ENCODE measurements around the gene ASAP2.

Gene ASAP2

DNA sequence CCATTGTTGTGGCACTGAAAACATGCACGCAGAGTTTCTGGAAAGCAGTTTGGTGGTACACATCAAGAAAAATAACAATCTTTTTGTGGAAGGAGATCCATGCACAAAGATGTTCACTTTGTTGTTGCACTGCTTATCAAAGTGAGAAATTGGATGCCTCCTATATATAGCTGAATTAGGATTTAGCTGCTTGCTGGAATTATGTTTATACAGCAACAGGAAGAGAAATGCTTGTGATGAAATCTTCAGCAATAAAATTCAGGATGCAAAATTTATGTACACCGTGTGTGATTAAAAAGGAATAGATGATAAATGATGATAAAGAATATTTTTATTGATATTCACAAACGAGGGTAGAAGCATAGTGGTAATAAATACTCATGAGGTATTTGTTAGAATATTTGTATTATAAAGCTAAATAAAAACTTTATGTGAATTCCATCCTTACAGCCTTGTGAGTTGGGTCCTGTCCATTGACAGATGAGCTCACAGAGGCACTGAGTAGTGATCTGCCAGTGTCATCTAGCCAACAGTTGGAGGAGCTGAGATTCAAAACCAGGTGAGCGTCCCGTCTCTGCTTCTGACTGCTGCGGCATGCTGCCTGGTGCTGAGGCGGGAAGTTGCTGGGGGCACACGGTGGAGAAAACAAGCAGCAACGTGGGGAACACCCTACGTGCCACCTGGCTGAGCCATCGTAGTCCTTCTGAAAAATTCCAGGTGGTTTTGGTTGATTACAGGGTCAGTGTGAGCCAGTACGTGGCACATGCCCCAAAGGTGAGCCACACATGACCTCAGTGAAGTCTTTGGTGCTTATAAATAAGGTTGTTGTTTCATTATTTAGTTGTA lies 80.2 kb downstream of the ASAP2 start:
- H3K14ac ChIP-seq (ENCODE audit: low read length): no peak overlapping the region
- no peak overlapping the region for H2BK120ac ChIP-seq (ENCODE audit: low read depth, low read length)
- no peak overlapping the region for H3K23ac ChIP-seq (ENCODE audit: low read depth, low read length, poor library complexity)
- no peak overlapping the region for H3K4me3 ChIP-seq (ENCODE audit: low read length in 2 of 2)
- no peak overlapping the region for H3K9ac ChIP-seq (ENCODE audit: low read depth, low read length, poor library complexity)
- no peaks in the 10 kb centered on the region for H3K9me3 ChIP-seq (replicated peaks in 1 of 2; ENCODE audit: control insufficient read depth in 2 of 2, insufficient read depth in 1 of 2, low read depth in 1 of 2, low read length in 2 of 2)
- H4K8ac ChIP-seq (ENCODE audit: low read depth, low read length): no peak overlapping the region
- peaks cover 0 to 8% of the 10 kb centered on the region in 2 donors for H3K4me1 ChIP-seq (ENCODE audit: control insufficient read depth in 2 of 2, insufficient read depth in 1 of 2, low read depth in 1 of 2, low read length in 2 of 2)
- peaks cover 3% of the 10 kb centered on the region for H3K79me1 ChIP-seq (ENCODE audit: low read depth, low read length)
- no peak overlapping the region for H2AFZ ChIP-seq (ENCODE audit: low read length)
- no peak overlapping the region for H2AK5ac ChIP-seq (ENCODE audit: low read depth, low read length)
- no peak overlapping the region for H2BK15ac ChIP-seq (ENCODE audit: low read length)
- no peak overlapping the region for H3K27ac ChIP-seq (replicated peaks; ENCODE audit: low read length)
- no peaks in the 10 kb centered on the region for H3K27me3 ChIP-seq (ENCODE audit: control insufficient read depth in 3 of 3, insufficient read depth in 3 of 3, low read depth in 1 of 3, low read length in 3 of 3)
- H2BK5ac ChIP-seq (ENCODE audit: low read length): no peak overlapping the region
- H3K4ac ChIP-seq (ENCODE audit: low read length): no peak overlapping the region
- no peak overlapping the region for H3K4me2 ChIP-seq (ENCODE audit: insufficient read depth, low read length, poor library complexity, severe bottlenecking)
- 100% methylated on average over 2 of the region's 12 CpGs for WGBS, 2 donors (ENCODE audit: extremely low coverage in 2 of 2, insufficient read length in 2 of 2, insufficient replicate concordance in 1 of 2)
- no peak for DNase-seq (ENCODE audit: low spot score)
- peaks cover 0 to 73% of the 10 kb centered on the region in 2 donors for H3K36me3 ChIP-seq (replicated peaks in 1 of 2; ENCODE audit: control insufficient read depth in 2 of 2, insufficient read depth in 2 of 2, low read length in 2 of 2)
- no peak overlapping the region for H3K18ac ChIP-seq (ENCODE audit: low read length)
- no peak overlapping the region for H4K91ac ChIP-seq (ENCODE audit: low read depth, low read length, poor library complexity)
- H2BK12ac ChIP-seq (ENCODE audit: low read length): no peak overlapping the region

DNA sequence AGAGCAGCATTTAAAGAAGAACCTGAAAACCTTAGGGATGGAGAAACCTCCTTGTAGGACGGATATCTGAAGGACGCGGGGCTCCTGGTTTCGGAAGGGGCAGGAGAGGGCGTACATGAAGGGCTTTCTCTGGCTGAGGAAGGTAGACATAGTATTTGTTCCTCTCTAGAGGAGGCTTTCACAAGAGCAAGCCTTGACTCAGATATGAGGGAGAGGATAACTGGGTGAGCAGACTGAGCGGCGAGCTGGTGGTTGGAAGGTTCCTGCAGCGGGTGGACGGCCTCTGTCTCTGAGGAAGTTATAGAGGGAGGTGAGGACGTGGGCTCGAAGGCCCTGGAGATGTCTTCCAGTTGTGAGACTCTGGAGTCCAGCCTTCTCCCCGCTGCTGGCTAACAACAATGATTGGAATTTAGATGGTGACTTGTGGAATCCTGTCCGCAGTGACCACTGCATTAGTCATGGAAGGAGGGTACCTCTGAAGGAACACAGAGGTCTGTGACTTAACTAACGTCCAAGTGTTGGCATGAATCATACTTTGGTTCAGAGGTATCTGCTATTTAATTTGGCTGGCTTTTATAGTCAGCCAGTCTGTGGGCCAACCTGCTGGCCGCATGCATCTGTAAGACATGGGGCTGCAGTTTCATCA lies 80.9 kb downstream of the ASAP2 start:
- no peak overlapping the region for H2BK12ac ChIP-seq (ENCODE audit: low read length)
- H3K27me3 ChIP-seq (ENCODE audit: control insufficient read depth in 3 of 3, insufficient read depth in 3 of 3, low read depth in 1 of 3, low read length in 3 of 3): no peaks in the 10 kb centered on the region
- no peak overlapping the region for H3K4ac ChIP-seq (ENCODE audit: low read length)
- H3K9ac ChIP-seq (ENCODE audit: low read depth, low read length, poor library complexity): no peak overlapping the region
- no peak overlapping the region for H2AK5ac ChIP-seq (ENCODE audit: low read depth, low read length)
- no peak overlapping the region for H2AFZ ChIP-seq (ENCODE audit: low read length)
- no peak overlapping the region for H3K23ac ChIP-seq (ENCODE audit: low read depth, low read length, poor library complexity)
- no peak overlapping the region for H3K4me2 ChIP-seq (ENCODE audit: insufficient read depth, low read length, poor library complexity, severe bottlenecking)
- no peak overlapping the region for H3K14ac ChIP-seq (ENCODE audit: low read length)
- no peak overlapping the region for H3K18ac ChIP-seq (ENCODE audit: low read length)
- no CpG with 5 or more reads among the region's 15 CpGs for WGBS, 2 donors (ENCODE audit: extremely low coverage in 2 of 2, insufficient read length in 2 of 2, insufficient replicate concordance in 1 of 2)
- H3K36me3 ChIP-seq (replicated peaks in 1 of 2; ENCODE audit: control insufficient read depth in 2 of 2, insufficient read depth in 2 of 2, low read length in 2 of 2): peaks cover 0 to 65% of the 10 kb centered on the region in 2 donors
- DNase-seq (ENCODE audit: low spot score): no peak
- no peak overlapping the region for H4K91ac ChIP-seq (ENCODE audit: low read depth, low read length, poor library complexity)
- H3K79me1 ChIP-seq (ENCODE audit: low read depth, low read length): peaks cover 3% of the 10 kb centered on the region
- no peaks in the 10 kb centered on the region for H3K9me3 ChIP-seq (replicated peaks in 1 of 2; ENCODE audit: control insufficient read depth in 2 of 2, insufficient read depth in 1 of 2, low read depth in 1 of 2, low read length in 2 of 2)
- H2BK15ac ChIP-seq (ENCODE audit: low read length): no peak overlapping the region
- no peak overlapping the region for H3K4me3 ChIP-seq (ENCODE audit: low read length in 2 of 2)
- H2BK120ac ChIP-seq (ENCODE audit: low read depth, low read length): no peak overlapping the region
- no peak overlapping the region for H2BK5ac ChIP-seq (ENCODE audit: low read length)
- no peak overlapping the region for H4K8ac ChIP-seq (ENCODE audit: low read depth, low read length)
- no peak overlapping the region for H3K27ac ChIP-seq (replicated peaks; ENCODE audit: low read length)
- peaks cover 0 to 8% of the 10 kb centered on the region in 2 donors for H3K4me1 ChIP-seq (ENCODE audit: control insufficient read depth in 2 of 2, insufficient read depth in 1 of 2, low read depth in 1 of 2, low read length in 2 of 2)

DNA sequence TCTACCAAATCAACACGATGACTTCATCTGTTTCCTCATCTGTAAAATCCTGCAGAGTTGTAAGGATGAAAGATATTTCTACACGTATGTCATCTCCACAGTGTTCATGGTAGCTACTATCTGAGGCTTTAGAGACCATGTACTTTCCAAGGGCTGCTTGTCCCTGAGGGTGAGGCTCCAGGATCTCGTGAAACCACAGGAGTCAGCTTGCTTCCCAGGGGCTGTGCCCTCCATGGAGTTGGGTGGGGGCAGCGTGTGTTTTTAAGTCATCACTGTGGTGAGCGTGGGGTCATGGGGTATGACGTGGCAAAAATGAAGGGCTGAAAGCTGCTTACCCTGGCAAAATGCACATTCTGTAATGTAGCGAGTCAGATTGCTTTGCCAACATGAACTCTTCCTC lies 81.6 kb downstream of the ASAP2 start:
- Histone ChIP-seq H3K14ac (ENCODE audit: low read length) (no peak overlapping the region), H3K9me3 (replicated peaks in 1 of 2; ENCODE audit: control insufficient read depth in 2 of 2, insufficient read depth in 1 of 2, low read depth in 1 of 2, low read length in 2 of 2) (no peaks in the 10 kb centered on the region), H2BK5ac (ENCODE audit: low read length) (no peak overlapping the region), H3K4me1 (ENCODE audit: control insufficient read depth in 2 of 2, insufficient read depth in 1 of 2, low read depth in 1 of 2, low read length in 2 of 2) (peaks cover 0 to 8% of the 10 kb centered on the region in 2 donors), H3K36me3 (replicated peaks in 1 of 2; ENCODE audit: control insufficient read depth in 2 of 2, insufficient read depth in 2 of 2, low read length in 2 of 2) (peaks cover 0 to 60% of the 10 kb centered on the region in 2 donors), H2BK15ac (ENCODE audit: low read length) (no peak overlapping the region), H3K79me1 (ENCODE audit: low read depth, low read length) (peaks cover 3% of the 10 kb centered on the region), H2BK12ac (ENCODE audit: low read length) (no peak overlapping the region), H3K9ac (ENCODE audit: low read depth, low read length, poor library complexity) (no peak overlapping the region), H2BK120ac (ENCODE audit: low read depth, low read length) (no peak overlapping the region), H3K18ac (ENCODE audit: low read length) (no peak overlapping the region), H3K4ac (ENCODE audit: low read length) (no peak overlapping the region), H3K27me3 (ENCODE audit: control insufficient read depth in 3 of 3, insufficient read depth in 3 of 3, low read depth in 1 of 3, low read length in 3 of 3) (no peaks in the 10 kb centered on the region), H2AFZ (ENCODE audit: low read length) (no peak overlapping the region), H3K4me3 (ENCODE audit: low read length in 2 of 2) (peak overlapping the region in 1 of 2 donors; percentile 46), H3K23ac (ENCODE audit: low read depth, low read length, poor library complexity) (no peak overlapping the region), H3K27ac (replicated peaks; ENCODE audit: low read length) (no peak overlapping the region), H2AK5ac (ENCODE audit: low read depth, low read length) (no peak overlapping the region), H3K4me2 (ENCODE audit: insufficient read depth, low read length, poor library complexity, severe bottlenecking) (no peak overlapping the region), H4K8ac (ENCODE audit: low read depth, low read length) (no peak overlapping the region), H4K91ac (ENCODE audit: low read depth, low read length, poor library complexity) (no peak overlapping the region)
- WGBS, 2 donors (ENCODE audit: extremely low coverage in 2 of 2, insufficient read length in 2 of 2, insufficient replicate concordance in 1 of 2): no CpG with 5 or more reads among the region's 7 CpGs
- no peak for DNase-seq (ENCODE audit: low spot score)

DNA sequence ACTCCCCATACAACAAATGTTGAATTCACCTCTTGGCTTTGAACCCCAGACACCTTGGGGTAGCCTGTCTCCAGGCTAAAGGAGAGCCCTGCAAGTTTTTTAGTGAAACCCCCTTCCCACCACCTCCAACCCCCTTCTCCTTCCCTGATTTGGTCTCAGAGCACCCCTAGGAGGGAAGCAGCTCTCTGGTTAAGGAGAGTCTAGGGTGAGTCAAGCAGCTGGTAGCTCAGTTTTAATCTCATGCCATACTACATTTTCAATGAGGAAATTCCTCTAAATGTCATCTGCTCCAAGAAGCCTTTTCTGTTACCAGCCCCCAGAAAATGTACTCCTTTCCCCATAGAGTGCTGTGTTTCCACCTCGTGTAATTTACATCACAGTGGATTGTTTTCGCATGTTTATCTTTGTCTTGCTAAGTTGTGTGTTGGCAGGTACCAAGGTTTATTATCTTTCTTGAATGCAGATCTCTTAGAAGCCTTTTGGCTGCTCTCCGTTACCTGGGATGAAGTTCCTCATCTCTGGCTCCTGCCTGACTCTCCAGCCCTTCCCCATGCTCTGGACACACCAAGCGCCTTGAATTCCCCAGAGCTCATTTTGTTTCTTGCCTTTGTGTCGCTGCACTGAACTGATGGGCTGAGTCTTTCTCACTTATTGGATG lies 82.2 kb downstream of the ASAP2 start:
- Histone ChIP-seq H3K23ac (ENCODE audit: low read depth, low read length, poor library complexity) (no peak overlapping the region), H2AFZ (ENCODE audit: low read length) (no peak overlapping the region), H4K8ac (ENCODE audit: low read depth, low read length) (no peak overlapping the region), H3K14ac (ENCODE audit: low read length) (no peak overlapping the region), H2BK15ac (ENCODE audit: low read length) (no peak overlapping the region), H3K27me3 (ENCODE audit: control insufficient read depth in 3 of 3, insufficient read depth in 3 of 3, low read depth in 1 of 3, low read length in 3 of 3) (no peaks in the 10 kb centered on the region), H2BK5ac (ENCODE audit: low read length) (no peak overlapping the region), H3K36me3 (replicated peaks in 1 of 2; ENCODE audit: control insufficient read depth in 2 of 2, insufficient read depth in 2 of 2, low read length in 2 of 2) (peaks cover 0 to 54% of the 10 kb centered on the region in 2 donors), H3K18ac (ENCODE audit: low read length) (no peak overlapping the region), H3K79me1 (ENCODE audit: low read depth, low read length) (peaks cover 3% of the 10 kb centered on the region), H3K4ac (ENCODE audit: low read length) (no peak overlapping the region), H3K9me3 (replicated peaks in 1 of 2; ENCODE audit: control insufficient read depth in 2 of 2, insufficient read depth in 1 of 2, low read depth in 1 of 2, low read length in 2 of 2) (no peaks in the 10 kb centered on the region), H3K9ac (ENCODE audit: low read depth, low read length, poor library complexity) (no peak overlapping the region), H3K4me1 (ENCODE audit: control insufficient read depth in 2 of 2, insufficient read depth in 1 of 2, low read depth in 1 of 2, low read length in 2 of 2) (peaks cover 0 to 8% of the 10 kb centered on the region in 2 donors), H3K4me2 (ENCODE audit: insufficient read depth, low read length, poor library complexity, severe bottlenecking) (no peak overlapping the region), H3K27ac (replicated peaks; ENCODE audit: low read length) (no peak overlapping the region), H4K91ac (ENCODE audit: low read depth, low read length, poor library complexity) (no peak overlapping the region), H2AK5ac (ENCODE audit: low read depth, low read length) (no peak overlapping the region), H3K4me3 (ENCODE audit: low read length in 2 of 2) (no peak overlapping the region), H2BK120ac (ENCODE audit: low read depth, low read length) (no peak overlapping the region), H2BK12ac (ENCODE audit: low read length) (no peak overlapping the region)
- WGBS, 2 donors (ENCODE audit: extremely low coverage in 2 of 2, insufficient read length in 2 of 2, insufficient replicate concordance in 1 of 2): no CpG with 5 or more reads among the region's 5 CpGs
- no peak for DNase-seq (ENCODE audit: low spot score)
